HG03558 (cell line): ENCODE data around the gene FAM76B.
A peak's percentile ranks its signal among the peaks of the same experiment; 100 is the strongest.
"Not testable (repeated sequence)": the region's sequence is repeated elsewhere in the genome, so short reads cannot be mapped to it uniquely, and the experiment has no call there.

Source experiments
- ATAC-seq: cut with Tn5 transposase; IDR thresholded peaks from one replicate; pipeline ENCODE4 v1.9.1; 2021; ENCODE audit warnings: moderate number of reproducible peaks; ENCODE audit not compliant: unreplicated experiment; ENCODE audit errors: extremely low read depth

FAM76B gene

GRCh38 chr11:95789506-95790122, at the start of gene FAM76B:
TSS of gene FAM76B (minus strand) at chr11:95789782. CDS start at chr11:95789478, 304 bp downstream.
- ATAC-seq = peak; percentile 61

GRCh38 chr11:95835768-95836488, 46.3 kb upstream of the FAM76B start:
- ATAC-seq = peak; percentile 82

DNA sequence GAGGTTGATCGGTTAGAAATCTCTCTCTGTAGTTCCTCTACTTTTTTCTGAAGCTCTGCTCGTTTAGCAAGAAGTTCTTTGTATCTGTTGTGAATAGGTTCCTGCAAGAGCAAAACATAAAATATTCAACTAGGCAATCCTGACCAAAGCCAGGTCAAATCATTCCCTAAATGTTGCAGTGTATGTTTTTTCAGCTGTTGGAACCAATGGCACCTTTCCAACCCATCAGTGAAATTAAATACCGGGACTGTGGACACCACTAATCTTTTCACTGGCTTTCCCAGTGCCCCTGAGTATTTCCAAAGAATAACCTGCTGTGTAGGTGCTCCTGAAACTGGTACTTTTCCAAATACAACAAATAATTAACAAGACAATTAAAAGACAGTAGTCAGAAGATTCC, 45.8 kb upstream of the FAM76B start:
- no peak for ATAC-seq

GRCh38 chr11:95833378-95833777, 43.8 kb upstream of the FAM76B start:
- ATAC-seq = no peak

GRCh38 chr11:95832763-95833162, 43.2 kb upstream of the FAM76B start:
- ATAC-seq = no peak

- ATAC-seq = no peak
Measured at GRCh38 chr11:95831198-95831883, 41.8 kb upstream of the FAM76B start.

- no peak for ATAC-seq
Measured at GRCh38 chr11:95829580-95830259, 40.1 kb upstream of the FAM76B start.

- no peak for ATAC-seq
Measured at GRCh38 chr11:95827696-95828095, 38.1 kb upstream of the FAM76B start.

GRCh38 chr11:95821640-95822039, 32.1 kb upstream of the FAM76B start:
- ATAC-seq = no peak

GRCh38 chr11:95816037-95816436, 26.5 kb upstream of the FAM76B start:
- no peak for ATAC-seq

- not testable (repeated sequence) for ATAC-seq
Measured at GRCh38 chr11:95811052-95811451, 21.5 kb upstream of the FAM76B start.

DNA sequence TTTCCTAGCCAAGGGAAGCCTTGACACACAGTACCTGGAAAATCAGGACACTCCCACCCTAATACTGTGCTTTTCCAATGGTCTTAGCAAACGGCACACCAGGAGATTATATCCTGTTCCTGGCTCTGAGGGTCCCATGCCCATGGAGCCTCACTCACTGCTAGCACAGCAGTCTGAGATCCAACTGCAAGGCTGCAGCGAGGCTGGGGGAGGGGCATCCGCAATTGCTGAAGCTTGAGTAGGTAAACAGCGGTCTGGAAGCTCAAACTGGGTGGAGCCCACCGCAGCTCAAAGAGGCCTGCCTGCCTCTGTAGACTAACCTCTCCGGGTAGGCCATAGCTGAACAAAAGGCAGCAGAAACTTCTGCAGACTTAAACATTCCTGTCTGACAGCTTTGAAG, 16.9 kb upstream of the FAM76B start:
- ATAC-seq = not testable (repeated sequence)

DNA sequence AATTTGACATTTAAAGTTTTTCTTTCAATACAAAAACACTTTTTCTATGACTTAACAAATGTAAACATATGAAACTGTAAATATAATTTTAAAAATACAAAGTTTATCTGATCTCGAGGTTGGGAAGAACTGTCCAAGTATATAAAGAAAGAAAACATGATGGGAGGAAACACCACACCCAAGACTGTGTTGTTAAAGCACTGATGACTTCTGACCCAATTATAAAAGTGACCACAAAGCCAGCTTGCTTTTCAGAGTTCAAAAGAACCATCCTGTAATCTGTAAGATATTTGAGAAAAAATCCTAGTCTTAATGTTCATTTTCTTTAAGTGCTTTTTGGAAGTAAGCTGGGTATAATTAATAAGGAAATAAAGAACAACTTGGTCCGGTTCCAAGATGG, 16.3 kb upstream of the FAM76B start:
- ATAC-seq = no peak

- ATAC-seq = no peak
Measured at GRCh38 chr11:95803973-95804372, 14.4 kb upstream of the FAM76B start.

DNA sequence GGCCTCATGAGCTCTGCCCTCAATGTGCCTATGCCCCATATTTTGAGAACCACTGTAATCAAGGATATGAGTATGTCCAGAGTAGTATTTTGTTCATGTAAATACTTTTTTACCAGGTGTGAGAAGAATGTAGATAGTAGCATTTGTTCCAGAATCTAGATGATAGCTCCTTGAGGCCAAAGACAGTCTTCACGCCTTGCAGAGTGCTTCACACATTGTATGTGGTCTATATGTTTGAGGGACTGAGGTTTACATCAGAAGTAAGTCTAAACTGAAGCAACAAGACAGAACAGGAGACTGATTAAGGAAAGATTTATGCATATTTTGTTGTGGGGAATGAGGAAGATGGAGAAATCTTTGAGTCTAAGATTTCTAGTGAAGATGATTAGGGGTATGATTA, 13.2 kb upstream of the FAM76B start:
- ATAC-seq = no peak

- ATAC-seq = no peak
Measured at GRCh38 chr11:95800438-95800837, 10.9 kb upstream of the FAM76B start.

DNA sequence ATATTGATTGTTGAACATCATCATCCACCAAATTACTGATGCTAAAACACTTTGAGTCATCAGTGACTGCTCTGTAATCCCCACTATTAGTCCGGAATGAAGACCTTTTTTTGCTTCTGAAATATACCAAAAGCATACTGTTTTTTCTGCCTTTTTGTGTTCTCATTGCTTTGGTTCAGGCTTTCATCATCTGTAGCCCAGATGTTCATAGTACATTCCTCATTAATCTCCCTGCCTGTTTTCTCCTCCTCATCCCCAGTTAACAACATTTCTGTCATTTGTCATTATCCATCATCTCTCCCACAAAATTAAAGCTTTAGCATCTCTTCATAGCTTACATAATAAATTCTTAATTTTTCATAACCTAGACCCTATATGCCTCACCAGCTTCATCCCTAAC, 10.0 kb upstream of the FAM76B start:
- ATAC-seq = no peak

DNA sequence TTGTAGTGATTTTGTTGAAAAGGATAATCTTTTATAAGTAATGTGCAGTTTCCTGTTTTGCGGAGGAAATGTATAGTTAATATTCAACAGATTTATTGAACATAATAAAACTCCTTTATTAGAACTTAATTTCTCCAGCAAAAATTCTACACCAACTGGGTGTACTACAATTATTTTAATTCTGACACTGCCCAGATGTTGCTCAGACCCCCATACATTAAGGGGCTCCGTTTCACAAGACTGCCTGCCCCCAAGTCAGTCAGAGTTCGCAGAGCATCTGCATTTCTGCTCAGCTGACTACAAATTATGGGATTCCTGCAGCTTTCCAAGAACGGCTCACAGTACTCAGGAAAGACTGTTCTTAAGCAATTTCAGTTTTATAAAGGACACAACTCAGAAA, 6.9 kb upstream of the FAM76B start:
- ATAC-seq = no peak

DNA sequence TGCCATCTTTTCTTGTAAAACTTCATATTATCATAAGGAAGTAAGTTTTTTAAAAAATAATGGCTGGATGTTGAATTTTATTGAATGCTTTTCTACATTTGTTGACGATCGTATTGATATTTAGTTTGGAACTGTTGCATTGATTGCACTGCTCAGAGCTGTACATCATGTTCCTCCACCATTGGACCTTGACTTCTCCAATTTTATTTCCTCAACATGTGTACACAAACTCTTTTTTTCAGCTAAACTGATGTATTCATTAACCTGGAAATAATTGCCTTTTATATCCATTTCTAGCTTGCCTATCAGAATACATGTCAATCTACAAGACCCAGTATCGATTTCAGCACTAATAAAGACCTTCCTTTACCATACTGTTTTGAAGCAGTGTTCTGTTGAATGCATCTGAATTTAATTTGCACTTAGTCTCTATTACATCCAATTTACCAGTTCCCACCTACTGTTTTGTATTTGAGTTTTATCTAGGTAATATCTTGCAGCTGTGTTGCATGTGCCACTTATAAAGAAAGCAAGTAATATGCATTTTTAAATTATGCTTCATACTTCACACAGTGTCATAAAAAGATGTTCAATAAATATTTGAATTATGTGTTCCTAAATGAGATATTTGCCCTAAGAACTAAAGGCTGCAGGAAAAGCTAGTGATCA, 6.2 kb upstream of the FAM76B start:
- no peak for ATAC-seq

- ATAC-seq = no peak
Measured at GRCh38 chr11:95794086-95794485, 4.5 kb upstream of the FAM76B start.
